Posterior cingulate gyrus (tissue), 11 donors: ENCODE results near the gene ATP2A3.
A peak's percentile ranks its signal among the peaks of the same experiment; 100 is the strongest.

Experiments used
- DNase-seq, 10 donors: peaks; one replicate each; pipeline versions ENCODE4 v3.0.0 to v3.0.0-alpha.2; 2020 to 2021; ENCODE audit warnings: mixed read lengths in 3 of 10
- intact Hi-C: fragments of 100-400 bp; cut with DNase I; formaldehyde crosslinking; loops from one replicate; pipeline ENCODE4 v1.15.1; 2023

The ATP2A3 gene

GRCh38 chr17:3882276-3882675 is 82.0 kb downstream of the ATP2A3 start:
- no peak for DNase-seq
- intact Hi-C loops, result no loop called here

- DNase-seq, result no peak
- intact Hi-C loops, result no loop called here
Measured at GRCh38 chr17:3880983-3881382, 83.3 kb downstream of the ATP2A3 start.

- intact Hi-C loops, result no loop called here
- no peak for DNase-seq
Measured at GRCh38 chr17:3879591-3880417, 84.4 kb downstream of the ATP2A3 start.

- intact Hi-C loops, result no loop called here
- DNase-seq, result peak in 4 of 10 donors; percentile 34 to 93 (median 72)
Measured at GRCh38 chr17:3879186-3879585, 85.1 kb downstream of the ATP2A3 start.

GRCh38 chr17:3877220-3877619 is 87.0 kb downstream of the ATP2A3 start:
- intact Hi-C loops, result no loop called here
- no peak for DNase-seq

GRCh38 chr17:3875317-3875716 is 88.9 kb downstream of the ATP2A3 start:
- intact Hi-C loops, result no loop called here
- no peak for DNase-seq
